ENCODE measurements around the gene TERT. TPM values are rescaled to one million over a fixed set of nuclear protein-coding genes. Genes with fewer than 3 reads are reported as not detected.
"Not testable (repeated sequence)": the region's sequence is repeated elsewhere in the genome, so short reads cannot be mapped to it uniquely, and the experiment has no call there.

The TERT gene
- polyA plus RNA-seq, 1 donor from 2014 or later, result not detected

GRCh38 chr5:1342268-1342667 is 47.4 kb upstream of the TERT start:
- Histone ChIP-seq H2AFZ (ENCODE audit: low read depth, low read length) (no peak overlapping the region), H3K9ac (ENCODE audit: low read length) (no peak overlapping the region), H3K9me2 (ENCODE audit: insufficient read depth, low read length) (no peaks in the 10 kb centered on the region), H3K79me2 (replicated peaks; ENCODE audit: insufficient read depth, low read length) (peaks cover 10% of the 10 kb centered on the region), H3K9me3 (ENCODE audit: low read length) (no peaks in the 10 kb centered on the region), H4K20me1 (ENCODE audit: insufficient read depth) (no peaks in the 10 kb centered on the region), H3F3A (ENCODE audit: insufficient read depth, low read length, poor library complexity, severe bottlenecking) (no peaks in the 10 kb centered on the region), H3K27me3 (ENCODE audit: insufficient read depth, low read depth, low read length) (no peaks in the 10 kb centered on the region), H3K27ac (ENCODE audit: low read length) (no peak overlapping the region), H3K4me2 (ENCODE audit: low read length) (no peak overlapping the region), H3K4me3 (ENCODE audit: low read length) (no peak overlapping the region), H3K36me3 (ENCODE audit: insufficient read depth, low read length) (no peaks in the 10 kb centered on the region)
- no peak for TF ChIP-seq EZH2 (IDR thresholded peaks at IDR 0.05; ENCODE audit: borderline replicate concordance, insufficient read depth, low read length, poor library complexity, severe bottlenecking)

- Histone ChIP-seq H4K20me1 (ENCODE audit: insufficient read depth) (no peaks in the 10 kb centered on the region), H2AFZ (ENCODE audit: low read depth, low read length) (no peak overlapping the region)
Observed at GRCh38 chr5:1341863-1342262, 47.0 kb upstream of the TERT start.

GRCh38 chr5:1339818-1340210 is 44.9 kb upstream of the TERT start:
- H3K4me2 ChIP-seq (ENCODE audit: low read length); H2AFZ ChIP-seq (ENCODE audit: low read depth, low read length); H3K9me3 ChIP-seq (ENCODE audit: low read length); H3F3A ChIP-seq (ENCODE audit: insufficient read depth, low read length, poor library complexity, severe bottlenecking); H3K9ac ChIP-seq (ENCODE audit: low read length); H3K27ac ChIP-seq (ENCODE audit: low read length); H3K27me3 ChIP-seq (ENCODE audit: insufficient read depth, low read depth, low read length); H3K36me3 ChIP-seq (ENCODE audit: insufficient read depth, low read length); H3K4me3 ChIP-seq (ENCODE audit: low read length); H3K9me2 ChIP-seq (ENCODE audit: insufficient read depth, low read length); H4K20me1 ChIP-seq (ENCODE audit: insufficient read depth): not testable (repeated sequence)
- H3K79me2 ChIP-seq (replicated peaks; ENCODE audit: insufficient read depth, low read length), result peaks cover 10% of the 10 kb centered on the region

More at GRCh38 chr5:1341863-1342262, 47.0 kb upstream of the TERT start:
- Histone ChIP-seq H3K4me2 (ENCODE audit: low read length) (no peak overlapping the region), H3K4me3 (ENCODE audit: low read length) (no peak overlapping the region), H3F3A (ENCODE audit: insufficient read depth, low read length, poor library complexity, severe bottlenecking) (no peaks in the 10 kb centered on the region), H3K36me3 (ENCODE audit: insufficient read depth, low read length) (no peaks in the 10 kb centered on the region), H3K9me2 (ENCODE audit: insufficient read depth, low read length) (no peaks in the 10 kb centered on the region), H3K27me3 (ENCODE audit: insufficient read depth, low read depth, low read length) (no peaks in the 10 kb centered on the region), H3K9me3 (ENCODE audit: low read length) (no peaks in the 10 kb centered on the region), H3K9ac (ENCODE audit: low read length) (no peak overlapping the region), H3K27ac (ENCODE audit: low read length) (no peak overlapping the region), H3K79me2 (replicated peaks; ENCODE audit: insufficient read depth, low read length) (peaks cover 10% of the 10 kb centered on the region)
- TF ChIP-seq TAF1 (IDR thresholded peaks at IDR 0.05; ENCODE audit: low read depth) (no peak), SMC3 (conservative IDR thresholded peaks at IDR 0.05; ENCODE audit: poor library complexity) (no peak), CTCF (IDR thresholded peaks at IDR 0.05; ENCODE audit: poor library complexity, severe bottlenecking) (no peak), EP300 (conservative IDR thresholded peaks at IDR 0.05; ENCODE audit: poor library complexity, severe bottlenecking) (no peak), EZH2 (IDR thresholded peaks at IDR 0.05; ENCODE audit: borderline replicate concordance, insufficient read depth, low read length, poor library complexity, severe bottlenecking) (no peak), RAD21 (conservative IDR thresholded peaks at IDR 0.05) (no peak), REST (IDR thresholded peaks at IDR 0.05; ENCODE audit: borderline replicate concordance) (no peak)

- not testable (repeated sequence) for H3K9me2 ChIP-seq (ENCODE audit: insufficient read depth, low read length); H3F3A ChIP-seq (ENCODE audit: insufficient read depth, low read length, poor library complexity, severe bottlenecking); H3K27me3 ChIP-seq (ENCODE audit: insufficient read depth, low read depth, low read length); H4K20me1 ChIP-seq (ENCODE audit: insufficient read depth); H3K9ac ChIP-seq (ENCODE audit: low read length); H3K79me2 ChIP-seq (replicated peaks; ENCODE audit: insufficient read depth, low read length); H3K27ac ChIP-seq (ENCODE audit: low read length); H3K4me2 ChIP-seq (ENCODE audit: low read length); H3K9me3 ChIP-seq (ENCODE audit: low read length); H3K4me3 ChIP-seq (ENCODE audit: low read length); H2AFZ ChIP-seq (ENCODE audit: low read depth, low read length); H3K36me3 ChIP-seq (ENCODE audit: insufficient read depth, low read length)
Observed at GRCh38 chr5:1339139-1339817, 44.4 kb upstream of the TERT start.

Measured in neural cell (in vitro differentiated cells).